SJCRH30 (cell line): ENCODE measurements around the gene CHID1. TPM values are rescaled to one million over a fixed set of nuclear protein-coding genes. Genes with fewer than 3 reads are reported as not detected.

Experiments
- DNase-seq, 2 experiments: peaks; one replicate each; pipeline ENCODE4 v3.0.0-alpha.2; 2015 to 2020
- H3K27ac ChIP-seq: fragments of 250-450 bp; sonication (Bioruptor Pico); 2 replicates; pipeline ENCODE4 v1.5.1; 2020; ENCODE audit warnings: mild to moderate bottlenecking, moderate library complexity
- H3K27me3 ChIP-seq: fragments of 250-450 bp; sonication (Bioruptor Pico); 2 replicates; pipeline ENCODE4 v1.5.1; 2020; ENCODE audit warnings: mild to moderate bottlenecking, moderate library complexity
- H3K36me3 ChIP-seq: fragments of 250-450 bp; sonication (Bioruptor Pico); 2 replicates; pipeline ENCODE4 v1.5.1; 2020; ENCODE audit warnings: mild to moderate bottlenecking, moderate library complexity
- H3K4me1 ChIP-seq: fragments of 250-450 bp; sonication (Bioruptor Pico); 2 replicates; pipeline ENCODE4 v1.5.1; 2020; ENCODE audit warnings: mild to moderate bottlenecking, moderate library complexity
- H3K4me3 ChIP-seq: fragments of 250-450 bp; sonication (Bioruptor Pico); 2 replicates; pipeline ENCODE4 v1.5.1; 2020; ENCODE audit warnings: mild to moderate bottlenecking, moderate library complexity
- H3K9me3 ChIP-seq: fragments of 250-450 bp; sonication (Bioruptor Pico); replicated peaks from 2 replicates; pipeline ENCODE4 v1.5.1; 2020; ENCODE audit warnings: mild to moderate bottlenecking, moderate library complexity
- total RNA-seq: library from RNA; depleted of rRNA; stranded (reverse); fragments of >200 nt; shearing (Covaris generic); gene quantifications from 2 replicates; pipeline ENCODE4 v1.2.3, GENCODE V29; 2014; rRNA removed

CHID1 gene
- total RNA-seq, 1 experiment from 2014 or later = 56.7 TPM

DNA sequence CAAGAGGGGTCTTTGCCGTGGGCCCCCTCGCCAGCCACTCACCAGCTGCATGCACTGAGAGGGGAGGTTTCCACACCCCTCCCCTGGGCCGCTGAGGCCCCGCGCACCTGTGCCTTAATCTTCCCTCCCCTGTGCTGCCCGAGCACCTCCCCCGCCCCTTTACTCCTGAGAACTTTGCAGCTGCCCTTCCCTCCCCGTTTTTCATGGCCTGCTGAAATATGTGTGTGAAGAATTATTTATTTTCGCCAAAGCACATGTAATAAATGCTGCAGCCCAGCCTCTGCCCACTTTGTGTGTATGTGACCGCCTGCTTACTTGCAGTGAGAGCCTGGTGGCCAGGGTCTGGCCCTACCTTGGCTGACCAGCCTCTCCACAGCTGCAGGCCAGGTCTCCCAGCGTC is 85.7 kb downstream of the CHID1 start:
- H3K27ac ChIP-seq = no peak overlapping the region
- H3K36me3 ChIP-seq = no peaks in the 10 kb centered on the region; the same call in 1 of the 2 replicates
- no peaks in the 10 kb centered on the region for H3K27me3 ChIP-seq
- no peak overlapping the region for H3K4me3 ChIP-seq
- DNase-seq = no peak
- peaks cover 32% of the 10 kb centered on the region for H3K4me1 ChIP-seq
- no peaks in the 10 kb centered on the region for H3K9me3 ChIP-seq

GRCh38 chr11:824292-824880 is 86.2 kb downstream of the CHID1 start:
- Histone ChIP-seq H3K27me3 (no peaks in the 10 kb centered on the region), H3K27ac (no peak overlapping the region), H3K4me1 (peaks cover 32% of the 10 kb centered on the region), H3K36me3 (no peaks in the 10 kb centered on the region; the same call in 1 of the 2 replicates), H3K9me3 (no peaks in the 10 kb centered on the region), H3K4me3 (no peak overlapping the region)
- no peak for DNase-seq

GRCh38 chr11:823441-824291 is 86.9 kb downstream of the CHID1 start:
- Histone ChIP-seq H3K27ac (no peak overlapping the region), H3K4me1 (peaks cover 34% of the 10 kb centered on the region), H3K9me3 (no peaks in the 10 kb centered on the region), H3K36me3 (no peaks in the 10 kb centered on the region; the same call in 1 of the 2 replicates), H3K27me3 (no peaks in the 10 kb centered on the region), H3K4me3 (no peak overlapping the region)
- DNase-seq = no peak

DNA sequence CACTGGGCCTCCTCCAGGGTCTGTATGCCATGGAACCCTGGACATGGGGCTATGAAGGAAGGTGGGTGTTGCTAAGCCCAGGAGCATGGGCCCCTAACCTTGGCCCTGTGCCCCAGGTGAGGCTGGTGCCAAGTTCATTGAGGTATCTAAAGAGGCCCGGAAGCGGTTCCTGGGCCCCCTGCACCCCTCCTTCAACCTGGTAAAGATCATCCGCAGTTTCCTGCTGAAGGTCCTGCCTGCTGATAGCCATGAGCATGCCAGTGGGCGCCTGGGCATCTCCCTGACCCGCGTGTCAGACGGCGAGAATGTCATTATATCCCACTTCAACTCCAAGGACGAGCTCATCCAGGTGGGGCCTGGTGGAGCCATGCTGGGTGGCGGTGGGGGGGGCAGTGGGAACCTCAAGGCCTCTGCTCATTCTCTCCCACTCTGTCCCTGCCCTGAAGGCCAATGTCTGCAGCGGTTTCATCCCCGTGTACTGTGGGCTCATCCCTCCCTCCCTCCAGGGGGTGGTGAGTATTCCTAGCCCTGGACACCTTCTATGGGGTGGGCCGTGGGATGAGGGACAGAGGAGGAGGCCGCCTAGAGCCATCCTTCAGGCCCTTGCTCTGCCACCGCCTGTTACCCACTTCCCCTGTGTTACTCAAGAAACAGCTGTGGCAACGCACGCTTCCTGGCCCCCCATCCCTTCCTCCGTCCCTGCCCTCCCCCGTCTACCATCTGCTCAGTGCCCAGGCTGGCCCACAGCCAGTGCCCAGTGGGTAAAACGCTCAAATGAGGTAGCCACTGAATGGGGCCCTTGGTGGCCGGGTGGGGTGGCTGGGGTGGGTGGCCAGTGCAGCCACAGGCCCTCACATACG is 88.9 kb downstream of the CHID1 start:
- Histone ChIP-seq H3K4me1 (peaks cover 25% of the 10 kb centered on the region), H3K27ac (no peak overlapping the region), H3K9me3 (no peaks in the 10 kb centered on the region), H3K36me3 (no peaks in the 10 kb centered on the region; the same call in 1 of the 2 replicates), H3K4me3 (no peak overlapping the region), H3K27me3 (no peaks in the 10 kb centered on the region)
- no peak for DNase-seq

GRCh38 chr11:820655-821511 is 89.7 kb downstream of the CHID1 start:
- Histone ChIP-seq H3K27me3 (no peaks in the 10 kb centered on the region), H3K4me3 (peak overlapping the region; percentile 89), H3K4me1 (peaks cover 22% of the 10 kb centered on the region), H3K36me3 (no peaks in the 10 kb centered on the region; the same call in 1 of the 2 replicates), H3K27ac (peak overlapping the region; percentile 41), H3K9me3 (no peaks in the 10 kb centered on the region)
- no peak for DNase-seq

DNA sequence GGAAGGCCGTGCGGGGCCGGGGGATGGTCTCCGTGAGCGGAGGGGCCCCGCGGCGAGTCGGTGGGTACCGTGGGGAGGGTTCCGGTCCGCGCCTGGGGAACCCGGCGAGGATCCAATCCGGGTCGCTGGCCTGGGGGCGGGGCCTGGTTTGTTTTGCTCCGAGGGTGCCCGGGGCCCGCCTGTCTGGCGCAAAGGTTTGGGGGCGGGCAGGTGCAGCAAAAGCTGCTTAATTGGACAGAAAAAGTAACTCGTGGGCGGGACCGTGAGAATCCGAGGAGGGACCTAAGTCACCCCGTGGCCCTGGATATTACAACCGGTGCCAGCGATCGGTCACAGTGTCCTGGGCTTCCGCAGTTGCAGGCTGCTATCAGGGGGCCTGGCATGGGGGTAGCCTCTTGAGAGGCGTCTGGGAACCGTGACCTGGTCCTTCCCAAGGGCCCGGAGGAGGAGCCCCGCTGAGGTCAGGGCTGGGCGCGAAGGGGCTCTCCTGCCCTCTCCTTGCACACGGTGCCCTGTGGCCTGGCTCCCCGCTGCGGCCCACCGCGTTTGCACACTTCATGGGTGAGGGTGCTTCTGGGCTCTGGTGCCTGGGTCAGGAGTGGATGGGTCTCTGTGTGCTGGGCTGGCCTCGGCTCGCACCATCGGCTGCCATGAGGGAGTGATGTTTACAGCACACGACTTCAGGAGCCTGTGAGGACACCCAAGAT is 90.5 kb downstream of the CHID1 start:
- H3K27ac ChIP-seq = peak overlapping the region; percentile 41
- peak; percentile 86 to 87 for DNase-seq
- H3K9me3 ChIP-seq = no peaks in the 10 kb centered on the region
- no peaks in the 10 kb centered on the region for H3K27me3 ChIP-seq
- peaks cover 1% of the 10 kb centered on the region for H3K36me3 ChIP-seq
- peak overlapping the region; percentile 89 for H3K4me3 ChIP-seq
- H3K4me1 ChIP-seq = peaks cover 21% of the 10 kb centered on the region

- peak overlapping the region; percentile 41; the same call in 1 of the 2 replicates for H3K27ac ChIP-seq
- peaks cover 4% of the 10 kb centered on the region; the same call in 1 of the 2 replicates for H3K36me3 ChIP-seq
- H3K4me3 ChIP-seq = peak overlapping the region; percentile 89
- H3K4me1 ChIP-seq = peaks cover 19% of the 10 kb centered on the region
- no peaks in the 10 kb centered on the region for H3K27me3 ChIP-seq
- no peaks in the 10 kb centered on the region for H3K9me3 ChIP-seq
- peak; percentile 90 to 92 for DNase-seq
These were observed 91.3 kb downstream of the CHID1 start for GRCh38 chr11:819129-819931.

GRCh38 chr11:818396-819128 is 92.0 kb downstream of the CHID1 start, which contains the start of gene PNPLA2:
Gene PNPLA2, plus strand, starts transcription at chr11:818914. Its CDS starts 805 bp downstream, at chr11:819719.
- no peaks in the 10 kb centered on the region for H3K27me3 ChIP-seq
- peaks cover 19% of the 10 kb centered on the region for H3K4me1 ChIP-seq
- no peaks in the 10 kb centered on the region for H3K9me3 ChIP-seq
- peaks cover 10% of the 10 kb centered on the region; the same call in 1 of the 2 replicates for H3K36me3 ChIP-seq
- peak within 1 kb of the TSS; percentile 89 for H3K4me3 ChIP-seq
- DNase-seq = no peak
- peak within 1 kb of the TSS; percentile 41; the same call in 1 of the 2 replicates for H3K27ac ChIP-seq

Other genes with a start within 250 kb of the CHID1 start
- 26.6 and 33.6 TPM in 2 replicates for gene DEAF1, start 215.6 kb downstream of the CHID1 start, total RNA-seq
- gene TMEM80, start 215.0 kb downstream of the CHID1 start, total RNA-seq = 10.7 and 17.7 TPM in 2 replicates
- gene EPS8L2, start 204.6 kb downstream of the CHID1 start, total RNA-seq = 12.7 and 18.5 TPM in 2 replicates
- gene TALDO1, start 163.3 kb downstream of the CHID1 start, total RNA-seq = 107 and 108 TPM in 2 replicates
- gene GATD1, start 133.3 kb downstream of the CHID1 start, total RNA-seq = 28.9 and 39.9 TPM in 2 replicates
- gene CEND1, start 120.7 kb downstream of the CHID1 start, total RNA-seq = 1.5 TPM in 2 replicates
- 20.2 and 22.4 TPM in 2 replicates for gene SLC25A22, start 112.5 kb downstream of the CHID1 start, total RNA-seq
- gene PIDD1, start 105.6 kb downstream of the CHID1 start, total RNA-seq = 18.3 and 21.2 TPM in 2 replicates
- gene RPLP2, start 100.8 kb downstream of the CHID1 start, total RNA-seq = 1,150 and 1,247 TPM in 2 replicates
- gene PNPLA2, start 91.9 kb downstream of the CHID1 start, total RNA-seq = 16.5 and 19.6 TPM in 2 replicates
- 1.6 and 1.9 TPM in 2 replicates for gene CRACR2B, start 82.9 kb downstream of the CHID1 start, total RNA-seq
- 122 and 133 TPM in 2 replicates for gene CD151, start 77.9 kb downstream of the CHID1 start, total RNA-seq
- 292 and 344 TPM in 2 replicates for gene POLR2L, start 68.3 kb downstream of the CHID1 start, total RNA-seq
- gene TSPAN4, start 68.0 kb downstream of the CHID1 start, total RNA-seq = 26.0 and 26.9 TPM in 2 replicates
- gene AP2A2, start 15.1 kb upstream of the CHID1 start, total RNA-seq = 40.6 and 42.6 TPM in 2 replicates
- not detected in 2 replicates for gene MUC6, start 125.9 kb upstream of the CHID1 start, total RNA-seq
- gene MUC2, start 164.1 kb upstream of the CHID1 start, total RNA-seq = 0.06 and 0.08 TPM in 2 replicates
- gene MUC5AC, start 247.1 kb upstream of the CHID1 start, total RNA-seq = not detected in 2 replicates